Measurements from ENCODE around the gene CFP. TPM values are rescaled to one million over a fixed set of nuclear protein-coding genes. Genes with fewer than 3 reads are reported as not detected.

The CFP gene
- total and polyA plus RNA-seq, 2 donors (not counting 1 experiment from before 2014, with no cell fraction given), result 0.59 to 3.8 TPM

DNA sequence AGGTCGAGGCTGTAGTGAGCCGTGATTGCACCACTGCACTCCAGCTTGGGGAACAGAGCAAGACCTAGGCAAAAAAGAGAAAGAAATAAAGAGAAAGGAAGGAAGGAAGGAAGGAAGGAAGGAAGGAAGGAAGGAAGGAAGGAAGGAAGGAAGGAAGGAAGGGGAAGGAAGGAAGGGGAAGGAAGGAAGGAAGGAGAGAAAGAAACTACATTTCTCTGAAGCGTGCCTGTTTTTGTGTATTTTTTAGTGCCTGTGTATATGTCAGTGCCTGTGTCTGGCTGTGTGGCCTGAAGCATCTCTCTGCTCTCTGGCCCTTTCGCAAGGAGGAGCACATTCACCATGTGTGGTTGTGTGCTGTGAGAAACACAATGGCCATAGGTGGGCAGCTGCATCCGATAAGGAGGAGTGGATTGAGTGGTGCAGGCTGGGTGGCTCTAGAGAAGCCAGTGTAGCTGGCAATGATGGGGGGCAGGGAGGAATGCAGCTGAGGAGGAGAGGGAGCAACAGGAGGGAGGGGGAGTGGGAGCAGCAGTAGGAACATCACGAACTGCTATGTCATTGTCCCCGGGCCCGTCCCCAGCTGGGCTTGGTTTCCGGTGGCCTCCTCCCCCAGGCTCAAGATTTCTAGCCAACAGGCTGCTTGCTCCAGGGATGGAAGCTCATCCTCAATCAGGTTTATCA is 21.5 kb downstream of the CFP start:
- 50% methylated on average over 1 of the region's 9 CpGs for WGBS (ENCODE audit: insufficient coverage)
- Histone ChIP-seq H3K79me2 (ENCODE audit: control insufficient read depth, insufficient read depth, low read length) (no peaks in the 10 kb centered on the region), H3K9ac (ENCODE audit: low read length) (no peak overlapping the region), H3K27me3 (replicated peaks in 1 of 4; ENCODE audit: control extremely low read depth in 1 of 4, control insufficient read depth in 3 of 4, insufficient read depth in 4 of 4, low read length in 3 of 4) (no peaks in the 10 kb centered on the region), H2AFZ (ENCODE audit: insufficient read depth, low read depth, low read length, poor library complexity, severe bottlenecking) (no peak overlapping the region), H3K4me2 (replicated peaks; ENCODE audit: low read depth, low read length, poor library complexity, severe bottlenecking) (no peak overlapping the region), H4K20me1 (ENCODE audit: control insufficient read depth, insufficient read depth, low read length, poor library complexity, severe bottlenecking) (no peaks in the 10 kb centered on the region), H3K4me3 (ENCODE audit: control extremely low read depth in 1 of 5, extremely low read depth in 1 of 5, insufficient read depth in 1 of 5, low read depth in 2 of 5, low read length in 4 of 5) (no peak overlapping the region), H3K9me3 (ENCODE audit: control extremely low read depth in 1 of 3, control insufficient read depth in 2 of 3, insufficient read depth in 1 of 3, low read length in 2 of 3) (no peaks in the 10 kb centered on the region), H3K36me3 (replicated peaks in 1 of 2; ENCODE audit: control extremely low read depth in 1 of 2, control insufficient read depth in 1 of 2, extremely low read depth in 1 of 2, insufficient read depth in 2 of 2, low read length in 1 of 2) (no peaks in the 10 kb centered on the region), H3K27ac (ENCODE audit: low read length in 2 of 2) (no peak overlapping the region), H3K4me1 (ENCODE audit: control insufficient read depth in 2 of 2, insufficient read depth in 2 of 2, low read length in 2 of 2) (no peaks in the 10 kb centered on the region)
- Mint-ChIP-seq H3K9me3 (ENCODE audit: insufficient read depth) (no peaks in the 10 kb centered on the region), H3K4me1 (no peaks in the 10 kb centered on the region), H3K27me3 (peaks cover 3% of the 10 kb centered on the region), H3K27ac (no peak overlapping the region), H3K4me3 (no peak overlapping the region)
- CTCF ChIA-PET, result no interaction called here
- ATAC-seq (ENCODE audit: low read depth), result no peak
- no peak for DNase-seq
- intact Hi-C loops (cut with micrococcal nuclease), result no loop called here
- TF ChIP-seq, protein P1, sequence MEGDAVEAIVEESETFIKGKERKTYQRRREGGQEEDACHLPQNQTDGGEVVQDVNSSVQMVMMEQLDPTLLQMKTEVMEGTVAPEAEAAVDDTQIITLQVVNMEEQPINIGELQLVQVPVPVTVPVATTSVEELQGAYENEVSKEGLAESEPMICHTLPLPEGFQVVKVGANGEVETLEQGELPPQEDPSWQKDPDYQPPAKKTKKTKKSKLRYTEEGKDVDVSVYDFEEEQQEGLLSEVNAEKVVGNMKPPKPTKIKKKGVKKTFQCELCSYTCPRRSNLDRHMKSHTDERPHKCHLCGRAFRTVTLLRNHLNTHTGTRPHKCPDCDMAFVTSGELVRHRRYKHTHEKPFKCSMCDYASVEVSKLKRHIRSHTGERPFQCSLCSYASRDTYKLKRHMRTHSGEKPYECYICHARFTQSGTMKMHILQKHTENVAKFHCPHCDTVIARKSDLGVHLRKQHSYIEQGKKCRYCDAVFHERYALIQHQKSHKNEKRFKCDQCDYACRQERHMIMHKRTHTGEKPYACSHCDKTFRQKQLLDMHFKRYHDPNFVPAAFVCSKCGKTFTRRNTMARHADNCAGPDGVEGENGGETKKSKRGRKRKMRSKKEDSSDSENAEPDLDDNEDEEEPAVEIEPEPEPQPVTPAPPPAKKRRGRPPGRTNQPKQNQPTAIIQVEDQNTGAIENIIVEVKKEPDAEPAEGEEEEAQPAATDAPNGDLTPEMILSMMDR (IDR thresholded peaks at IDR 0.05), result no peak
- TF ChIP-seq EZH2 (IDR thresholded peaks at IDR 0.05; ENCODE audit: borderline replicate concordance, insufficient read depth, low read depth, low read length, poor library complexity, severe bottlenecking), result no peak
- POLR2A ChIA-PET, result no interaction called here

DNA sequence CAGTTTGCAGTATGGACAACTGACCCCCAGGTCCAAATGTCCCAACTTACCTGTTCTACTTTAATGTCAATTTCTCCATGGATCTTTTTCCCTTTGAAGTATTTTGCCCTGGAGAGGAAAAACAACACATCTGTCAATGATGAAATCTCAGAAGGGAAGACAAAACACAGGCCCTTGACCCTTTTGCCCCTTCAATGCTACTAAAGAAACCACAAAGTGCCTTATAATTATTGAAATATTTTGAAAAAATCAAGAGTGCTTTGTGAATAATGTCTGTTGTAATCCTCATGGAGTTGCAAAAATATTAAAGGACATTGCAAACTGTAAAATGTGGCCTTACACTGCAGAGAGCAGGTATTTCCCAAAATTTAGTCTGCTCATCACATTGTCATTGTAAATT is 22.6 kb downstream of the CFP start:
- intact Hi-C loops (cut with micrococcal nuclease), result no loop called here
- Histone ChIP-seq H4K20me1 (ENCODE audit: control insufficient read depth, insufficient read depth, low read length, poor library complexity, severe bottlenecking) (no peaks in the 10 kb centered on the region), H3K27ac (ENCODE audit: low read length in 2 of 2) (no peak overlapping the region), H3K9ac (ENCODE audit: low read length) (no peak overlapping the region), H3K36me3 (replicated peaks in 1 of 2; ENCODE audit: control extremely low read depth in 1 of 2, control insufficient read depth in 1 of 2, extremely low read depth in 1 of 2, insufficient read depth in 2 of 2, low read length in 1 of 2) (no peaks in the 10 kb centered on the region), H2AFZ (ENCODE audit: insufficient read depth, low read depth, low read length, poor library complexity, severe bottlenecking) (no peak overlapping the region), H3K9me3 (ENCODE audit: control extremely low read depth in 1 of 3, control insufficient read depth in 2 of 3, insufficient read depth in 1 of 3, low read length in 2 of 3) (no peaks in the 10 kb centered on the region), H3K27me3 (replicated peaks in 1 of 4; ENCODE audit: control extremely low read depth in 1 of 4, control insufficient read depth in 3 of 4, insufficient read depth in 4 of 4, low read length in 3 of 4) (no peaks in the 10 kb centered on the region), H3K79me2 (ENCODE audit: control insufficient read depth, insufficient read depth, low read length) (no peaks in the 10 kb centered on the region), H3K4me3 (ENCODE audit: control extremely low read depth in 1 of 5, extremely low read depth in 1 of 5, insufficient read depth in 1 of 5, low read depth in 2 of 5, low read length in 4 of 5) (no peak overlapping the region), H3K4me1 (ENCODE audit: control insufficient read depth in 2 of 2, insufficient read depth in 2 of 2, low read length in 2 of 2) (no peaks in the 10 kb centered on the region), H3K4me2 (replicated peaks; ENCODE audit: low read depth, low read length, poor library complexity, severe bottlenecking) (no peak overlapping the region)
- TF ChIP-seq EZH2 (IDR thresholded peaks at IDR 0.05; ENCODE audit: borderline replicate concordance, insufficient read depth, low read depth, low read length, poor library complexity, severe bottlenecking), result no peak
- TF ChIP-seq, protein P1 (IDR thresholded peaks at IDR 0.05), result no peak
- no peaks in the 10 kb centered on the region for H3K27me3 Mint-ChIP-seq
- H3K4me3 Mint-ChIP-seq, result no peak overlapping the region
- CTCF ChIA-PET, result no interaction called here
- H3K27ac Mint-ChIP-seq, result no peak overlapping the region
- DNase-seq (no peak), ATAC-seq (ENCODE audit: low read depth) (no peak)
- H3K9me3 Mint-ChIP-seq (ENCODE audit: insufficient read depth), result no peaks in the 10 kb centered on the region
- no peaks in the 10 kb centered on the region for H3K4me1 Mint-ChIP-seq
- POLR2A ChIA-PET, result no interaction called here

All from B cell (primary cell).